HG03039 (cell line): Measurements from ENCODE around the gene CPEB1.
"Not testable (repeated sequence)": the region's sequence is repeated elsewhere in the genome, so short reads cannot be mapped to it uniquely, and the experiment has no call there.

Experiments used
- ATAC-seq: cut with Tn5 transposase; IDR thresholded peaks from one replicate; pipeline ENCODE4 v1.9.1; 2021; ENCODE audit warnings: mild to moderate bottlenecking, moderate library complexity; ENCODE audit not compliant: unreplicated experiment

The CPEB1 gene

GRCh38 chr15:82649226-82649999 is 2.2 kb upstream of the CPEB1 start:
- ATAC-seq: no peak

- ATAC-seq: no peak
Measured at GRCh38 chr15:82648257-82649103, 1.3 kb upstream of the CPEB1 start.

GRCh38 chr15:82647835-82648256 is 683 bp upstream of the CPEB1 start:
- ATAC-seq: no peak

GRCh38 chr15:82646250-82647044 is 716 bp downstream of the CPEB1 start:
- no peak for ATAC-seq

- ATAC-seq: not testable (repeated sequence)
Measured at GRCh38 chr15:82644967-82645852, 2.0 kb downstream of the CPEB1 start.

- no peak for ATAC-seq
Measured at GRCh38 chr15:82643992-82644391, 3.2 kb downstream of the CPEB1 start.

- ATAC-seq: no peak
Measured at GRCh38 chr15:82642656-82643055, 4.5 kb downstream of the CPEB1 start.

- no peak for ATAC-seq
Measured at GRCh38 chr15:82641129-82641798, 5.9 kb downstream of the CPEB1 start.

- ATAC-seq: no peak
Measured at GRCh38 chr15:82640672-82641071, 6.5 kb downstream of the CPEB1 start.

- no peak for ATAC-seq
Measured at GRCh38 chr15:82635798-82636197, 11.4 kb downstream of the CPEB1 start.

GRCh38 chr15:82630033-82630432 is 17.1 kb downstream of the CPEB1 start:
- ATAC-seq: no peak

- ATAC-seq: no peak
Measured at GRCh38 chr15:82625136-82625535, 22.0 kb downstream of the CPEB1 start.

GRCh38 chr15:82624438-82624837 is 22.7 kb downstream of the CPEB1 start:
- no peak for ATAC-seq

GRCh38 chr15:82624008-82624407 is 23.2 kb downstream of the CPEB1 start:
- no peak for ATAC-seq

GRCh38 chr15:82621970-82622369 is 25.2 kb downstream of the CPEB1 start:
- no peak for ATAC-seq

- no peak for ATAC-seq
Measured at GRCh38 chr15:82613747-82614146, 33.4 kb downstream of the CPEB1 start.

- ATAC-seq: no peak
Measured at GRCh38 chr15:82611348-82611747, 35.8 kb downstream of the CPEB1 start.

GRCh38 chr15:82602195-82602594 is 45.0 kb downstream of the CPEB1 start:
- ATAC-seq: no peak

- no peak for ATAC-seq
Measured at GRCh38 chr15:82599862-82600261, 47.3 kb downstream of the CPEB1 start.

- no peak for ATAC-seq
Measured at GRCh38 chr15:82597815-82598214, 49.3 kb downstream of the CPEB1 start.
